HCT116 (cell line): ENCODE results near the gene SH2D7.

Source experiments
- CEBPB ChIP-seq: IDR thresholded peaks from 2 replicates; pipeline ENCODE4 v1.6.1; 2012; ENCODE audit warnings: low read depth
- CTCF ChIP-seq, 3 experiments: fragments of 200-600 bp in 1 of 3; sonication (generic) in 1 of 3; IDR thresholded peaks in 2 of 3; conservative IDR thresholded peaks in 1 of 3; 2 replicates each; pipeline ENCODE4 v1.5.1; 2012 to 2017; ENCODE audit warnings: low read depth in 2 of 3, low read length in 2 of 3, antibody characterized with exemption in 1 of 3, borderline replicate concordance in 1 of 3, control low read depth in 1 of 3, mild to moderate bottlenecking in 1 of 3, mixed read lengths in 1 of 3, mixed run types in 1 of 3, moderate library complexity in 1 of 3; ENCODE audit not compliant: insufficient read depth in 1 of 3
- EZH2 ChIP-seq: fragments of 200-600 bp; sonication (generic); IDR thresholded peaks from 2 replicates; pipeline ENCODE4 v1.6.1; 2017; ENCODE audit warnings: antibody characterized with exemption, mixed run types
- EZH2phosphoT487 ChIP-seq: fragments of 200-600 bp; IDR thresholded peaks from 2 replicates; pipeline ENCODE4 v1.6.1; 2018; ENCODE audit warnings: antibody characterized with exemption, borderline replicate concordance
- MAX ChIP-seq: IDR thresholded peaks from 2 replicates; pipeline ENCODE4 v1.6.1; 2012
- POLR2A ChIP-seq: IDR thresholded peaks from 2 replicates; pipeline ENCODE4 v1.7.0; 2011; ENCODE audit warnings: borderline replicate concordance; ENCODE audit not compliant: insufficient read depth, insufficient read length; ENCODE audit errors: extremely low read depth
- POLR2AphosphoS5 ChIP-seq: IDR thresholded peaks from 2 replicates; pipeline ENCODE4 v1.6.1; 2011; ENCODE audit warnings: mild to moderate bottlenecking, low read depth, low read length, moderate library complexity
- RAD21 ChIP-seq: IDR thresholded peaks from 2 replicates; pipeline ENCODE4 v1.6.1; 2012; ENCODE audit warnings: low read depth, mild to moderate bottlenecking
- REST ChIP-seq: IDR thresholded peaks from 2 replicates; pipeline ENCODE4 v1.6.1; 2012; ENCODE audit warnings: low read depth
- SIN3A ChIP-seq: IDR thresholded peaks from 2 replicates; pipeline ENCODE4 v1.6.1; 2012; ENCODE audit warnings: low read depth
- SRF ChIP-seq: IDR thresholded peaks from 2 replicates; pipeline ENCODE4 v1.6.1; 2012; ENCODE audit warnings: low read depth
- YY1 ChIP-seq: IDR thresholded peaks from 2 replicates; pipeline ENCODE4 v1.6.1; 2011; ENCODE audit warnings: low read length, low read depth, moderate library complexity, mild to moderate bottlenecking; ENCODE audit not compliant: insufficient replicate concordance; ENCODE audit errors: extremely low read depth
- ZFX ChIP-seq: fragments of 450-650 bp; IDR thresholded peaks from 2 replicates; pipeline ENCODE4 v1.6.1; 2017
- ZNF274 ChIP-seq: fragments of 200-500 bp; sonication (Bioruptor generic); IDR thresholded peaks from 2 replicates; pipeline ENCODE4 v1.6.1; 2014; ENCODE audit warnings: mild to moderate bottlenecking, low read depth, low read length, inconsistent platforms

DNA sequence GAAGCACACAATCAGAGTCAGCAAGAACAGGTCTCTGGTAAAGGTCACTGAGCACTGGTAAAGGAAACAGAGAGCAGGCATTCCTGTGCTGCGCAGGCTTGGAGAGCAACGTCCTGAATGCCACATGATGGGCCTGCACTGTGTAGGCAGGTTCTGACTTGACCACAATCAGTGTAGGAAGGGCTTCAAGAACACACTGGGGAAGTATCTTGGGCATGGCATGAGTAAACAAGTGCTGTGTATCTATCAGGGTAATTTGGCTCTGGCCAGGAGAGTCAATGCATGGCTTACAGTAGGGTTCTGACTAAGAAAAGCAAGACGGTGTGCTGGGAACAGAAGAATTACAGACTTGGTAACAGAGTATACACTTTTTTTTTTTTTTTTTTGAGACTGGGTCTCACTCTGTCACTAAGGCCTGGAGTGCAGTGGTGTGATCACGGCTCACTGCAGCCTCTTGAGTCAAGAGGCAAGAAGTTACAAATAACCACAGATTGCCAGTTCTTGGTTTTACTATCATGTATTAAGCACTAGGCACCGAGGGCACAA is 45.5 kb upstream of the SH2D7 start:
- TF ChIP-seq EZH2 (no peak), CTCF (IDR thresholded peaks at IDR 0.05 in 2 of 3, conservative IDR thresholded peaks at IDR 0.05 in 1 of 3; ENCODE audit: borderline replicate concordance in 1 of 3, insufficient read depth in 1 of 3, low read depth in 2 of 3, low read length in 2 of 3) (no peak), EZH2phosphoT487 (no peak), SRF (no peak), POLR2A (no peak), POLR2AphosphoS5 (no peak), ZFX (no peak), ZNF274 (no peak), CEBPB (no peak), YY1 (no peak), RAD21 (no peak), MAX (no peak), REST (no peak), SIN3A (no peak)
